ENCODE results near the gene EHD2.
"Not testable (repeated sequence)": the region's sequence is repeated elsewhere in the genome, so short reads cannot be mapped to it uniquely, and the experiment has no call there.

The EHD2 gene

GRCh38 chr19:47713046-47714021 lies at the start of gene EHD2:
Gene EHD2, plus strand, starts transcription at chr19:47713422. Its CDS starts 3,191 bp downstream, at chr19:47716613.
- DNase-seq: peak; percentile 20

- DNase-seq: no peak
Measured at GRCh38 chr19:47663435-47663910, 49.7 kb upstream of the EHD2 start.

GRCh38 chr19:47663911-47664771 lies 49.1 kb upstream of the EHD2 start:
- DNase-seq: no peak

GRCh38 chr19:47668556-47668955 lies 44.7 kb upstream of the EHD2 start:
- DNase-seq: not testable (repeated sequence)

- DNase-seq: no peak
Measured at GRCh38 chr19:47670736-47671135, 42.5 kb upstream of the EHD2 start.

- DNase-seq: no peak
Measured at GRCh38 chr19:47671499-47671898, 41.7 kb upstream of the EHD2 start.

- DNase-seq: no peak
Measured at GRCh38 chr19:47673426-47673825, 39.8 kb upstream of the EHD2 start.

- DNase-seq: no peak
Measured at GRCh38 chr19:47674548-47674947, 38.7 kb upstream of the EHD2 start.

- DNase-seq: no peak
Measured at GRCh38 chr19:47675271-47675670, 38.0 kb upstream of the EHD2 start.

- DNase-seq: no peak
Measured at GRCh38 chr19:47675859-47676258, 37.4 kb upstream of the EHD2 start.

GRCh38 chr19:47676811-47677210 lies 36.4 kb upstream of the EHD2 start:
- no peak for DNase-seq

- DNase-seq: no peak
Measured at GRCh38 chr19:47679251-47679900, 33.8 kb upstream of the EHD2 start.

- DNase-seq: no peak
Measured at GRCh38 chr19:47679922-47680857, 33.0 kb upstream of the EHD2 start.

GRCh38 chr19:47680858-47681332 lies 32.3 kb upstream of the EHD2 start:
- no peak for DNase-seq

GRCh38 chr19:47681388-47681787 lies 31.8 kb upstream of the EHD2 start:
- no peak for DNase-seq

- DNase-seq: no peak
Measured at GRCh38 chr19:47681936-47682335, 31.3 kb upstream of the EHD2 start.

GRCh38 chr19:47682939-47683338 lies 30.3 kb upstream of the EHD2 start:
- no peak for DNase-seq

GRCh38 chr19:47686679-47687450 lies 26.4 kb upstream of the EHD2 start:
- no peak for DNase-seq

GRCh38 chr19:47687906-47688305 lies 25.3 kb upstream of the EHD2 start:
- no peak for DNase-seq

- no peak for DNase-seq
Measured at GRCh38 chr19:47691090-47691489, 22.1 kb upstream of the EHD2 start.

GRCh38 chr19:47691782-47692181 lies 21.4 kb upstream of the EHD2 start:
- DNase-seq: no peak

All from activated CD4-positive, alpha-beta T cell treated with anti-CD3 and anti-CD28 coated beads for 1 hour (primary cell).